ENCODE measurements around the gene CHRD.

Gene CHRD

GRCh38 chr3:184336547-184337398, 43.1 kb upstream of the CHRD start:
- Histone ChIP-seq H3K9ac (ENCODE audit: low read length) (peak overlapping the region; percentile 90), H2BK120ac (ENCODE audit: low read depth, low read length) (no peak overlapping the region), H2AK5ac (ENCODE audit: low read length, severe bottlenecking) (peak overlapping the region; percentile 42), H3K9me3 (ENCODE audit: control insufficient read depth, low read length) (no peaks in the 10 kb centered on the region), H2AFZ (ENCODE audit: low read depth, low read length) (no peak overlapping the region), H3K23ac (ENCODE audit: low read length in 2 of 2) (no peak overlapping the region), H3K4ac (ENCODE audit: low read depth in 1 of 2, low read length in 2 of 2) (peak overlapping the region; percentile 25 to 71), H4K91ac (ENCODE audit: low read length) (no peak overlapping the region), H3K36me3 (ENCODE audit: control insufficient read depth in 1 of 2, insufficient read depth in 2 of 2, low read depth in 1 of 2, low read length in 2 of 2) (peaks cover 43 to 44% of the 10 kb centered on the region in 2 experiments), H3K4me1 (ENCODE audit: control insufficient read depth, insufficient read depth, low read depth, low read length) (peaks cover 50% of the 10 kb centered on the region), H3K4me2 (ENCODE audit: low read length, poor library complexity, severe bottlenecking) (peak overlapping the region; percentile 72), H2BK12ac (ENCODE audit: low read length in 2 of 2) (peak overlapping the region; percentile 31 to 76), H3K27me3 (ENCODE audit: control insufficient read depth in 1 of 2, insufficient read depth in 1 of 2, low read length in 2 of 2) (no peaks in the 10 kb centered on the region), H2BK5ac (ENCODE audit: low read depth, low read length, poor library complexity, severe bottlenecking) (no peak overlapping the region), H2BK15ac (ENCODE audit: low read depth, poor library complexity, severe bottlenecking) (no peak overlapping the region), H3K4me3 (ENCODE audit: insufficient read depth in 1 of 2, low read depth in 1 of 2, low read length in 2 of 2) (peak overlapping the region; percentile 71 to 86), H3K18ac (ENCODE audit: low read depth in 1 of 2, low read length in 2 of 2) (peak overlapping the region in 1 of 2 experiments; percentile 96), H3K27ac (ENCODE audit: low read length, poor library complexity, severe bottlenecking) (peak overlapping the region; percentile 49), H3K79me1 (replicated peaks; ENCODE audit: low read length, poor library complexity, severe bottlenecking) (peaks cover 29% of the 10 kb centered on the region), H3K14ac (ENCODE audit: low read length in 2 of 2) (peak overlapping the region in 1 of 2 experiments; percentile 92), H4K8ac (ENCODE audit: low read length) (peak overlapping the region; percentile 57)
- DNase-seq: peak; percentile 68
- 52% methylated on average over 17 of the region's 17 CpGs for WGBS

DNA sequence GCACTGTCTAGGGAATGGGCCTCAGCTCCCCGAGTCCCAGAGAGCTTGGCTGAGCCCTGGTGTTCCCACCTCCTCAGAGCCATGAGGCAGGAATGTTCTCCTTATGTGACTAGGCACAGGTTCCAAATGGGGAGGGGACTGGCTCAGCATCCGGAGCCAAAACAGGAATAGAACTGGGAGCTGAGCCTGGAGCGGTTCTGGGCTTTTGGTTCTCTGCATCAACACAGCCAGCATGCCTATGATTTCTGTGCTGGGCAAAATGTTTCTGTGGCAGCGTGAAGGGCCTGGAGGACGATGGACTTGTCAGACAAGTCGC, 42.5 kb upstream of the CHRD start, which contains the start of gene FAM131A:
TSS of gene FAM131A (plus strand) at position 202 of the 316 bp plus-strand sequence. CDS start at position 233, 31 bp downstream.
- Histone ChIP-seq H2BK5ac (ENCODE audit: low read depth, low read length, poor library complexity, severe bottlenecking) (no peak within 1 kb of the TSS), H3K18ac (ENCODE audit: low read depth in 1 of 2, low read length in 2 of 2) (peak within 1 kb of the TSS; percentile 25 to 96), H4K8ac (ENCODE audit: low read length) (peak within 1 kb of the TSS; percentile 57), H3K9me3 (ENCODE audit: control insufficient read depth, low read length) (no peaks in the 10 kb centered on the region), H3K36me3 (ENCODE audit: control insufficient read depth in 1 of 2, insufficient read depth in 2 of 2, low read depth in 1 of 2, low read length in 2 of 2) (peaks cover 42% of the 10 kb centered on the region in 2 experiments), H2AK5ac (ENCODE audit: low read length, severe bottlenecking) (peak within 1 kb of the TSS; percentile 45), H2AFZ (ENCODE audit: low read depth, low read length) (no peak within 1 kb of the TSS), H3K27ac (ENCODE audit: low read length, poor library complexity, severe bottlenecking) (peak within 1 kb of the TSS; percentile 49), H3K79me1 (replicated peaks; ENCODE audit: low read length, poor library complexity, severe bottlenecking) (peaks cover 30% of the 10 kb centered on the region), H2BK120ac (ENCODE audit: low read depth, low read length) (no peak within 1 kb of the TSS), H2BK15ac (ENCODE audit: low read depth, poor library complexity, severe bottlenecking) (no peak within 1 kb of the TSS), H3K4ac (ENCODE audit: low read depth in 1 of 2, low read length in 2 of 2) (peak within 1 kb of the TSS; percentile 42 to 71), H3K4me2 (ENCODE audit: low read length, poor library complexity, severe bottlenecking) (peak within 1 kb of the TSS; percentile 72), H3K14ac (ENCODE audit: low read length in 2 of 2) (peak within 1 kb of the TSS in 1 of 2 experiments; percentile 92), H3K9ac (ENCODE audit: low read length) (peak within 1 kb of the TSS; percentile 90), H4K91ac (ENCODE audit: low read length) (no peak within 1 kb of the TSS), H3K4me1 (ENCODE audit: control insufficient read depth, insufficient read depth, low read depth, low read length) (peaks cover 46% of the 10 kb centered on the region), H3K23ac (ENCODE audit: low read length in 2 of 2) (no peak within 1 kb of the TSS), H3K27me3 (ENCODE audit: control insufficient read depth in 1 of 2, insufficient read depth in 1 of 2, low read length in 2 of 2) (no peaks in the 10 kb centered on the region), H2BK12ac (ENCODE audit: low read length in 2 of 2) (peak within 1 kb of the TSS; percentile 31 to 76), H3K4me3 (ENCODE audit: insufficient read depth in 1 of 2, low read depth in 1 of 2, low read length in 2 of 2) (peak within 1 kb of the TSS; percentile 71 to 86)
- WGBS: 97% methylated on average over 6 of the region's 6 CpGs
- no peak for DNase-seq

GRCh38 chr3:184337981-184338380, 41.9 kb upstream of the CHRD start:
- Histone ChIP-seq H2BK12ac (ENCODE audit: low read length in 2 of 2) (no peak overlapping the region), H3K27me3 (ENCODE audit: control insufficient read depth in 1 of 2, insufficient read depth in 1 of 2, low read length in 2 of 2) (no peaks in the 10 kb centered on the region), H3K4ac (ENCODE audit: low read depth in 1 of 2, low read length in 2 of 2) (no peak overlapping the region), H3K4me1 (ENCODE audit: control insufficient read depth, insufficient read depth, low read depth, low read length) (peaks cover 48% of the 10 kb centered on the region), H3K18ac (ENCODE audit: low read depth in 1 of 2, low read length in 2 of 2) (peak overlapping the region in 1 of 2 experiments; percentile 46), H3K4me2 (ENCODE audit: low read length, poor library complexity, severe bottlenecking) (no peak overlapping the region), H3K14ac (ENCODE audit: low read length in 2 of 2) (no peak overlapping the region), H3K9ac (ENCODE audit: low read length) (peak overlapping the region; percentile 90), H4K8ac (ENCODE audit: low read length) (no peak overlapping the region), H3K23ac (ENCODE audit: low read length in 2 of 2) (no peak overlapping the region), H3K27ac (ENCODE audit: low read length, poor library complexity, severe bottlenecking) (no peak overlapping the region), H2BK5ac (ENCODE audit: low read depth, low read length, poor library complexity, severe bottlenecking) (no peak overlapping the region), H3K79me1 (replicated peaks; ENCODE audit: low read length, poor library complexity, severe bottlenecking) (peaks cover 30% of the 10 kb centered on the region), H2BK15ac (ENCODE audit: low read depth, poor library complexity, severe bottlenecking) (no peak overlapping the region), H3K9me3 (ENCODE audit: control insufficient read depth, low read length) (no peaks in the 10 kb centered on the region), H2AFZ (ENCODE audit: low read depth, low read length) (no peak overlapping the region), H3K36me3 (ENCODE audit: control insufficient read depth in 1 of 2, insufficient read depth in 2 of 2, low read depth in 1 of 2, low read length in 2 of 2) (peaks cover 42% of the 10 kb centered on the region in 2 experiments), H2AK5ac (ENCODE audit: low read length, severe bottlenecking) (peak overlapping the region; percentile 45), H2BK120ac (ENCODE audit: low read depth, low read length) (no peak overlapping the region), H4K91ac (ENCODE audit: low read length) (no peak overlapping the region), H3K4me3 (ENCODE audit: insufficient read depth in 1 of 2, low read depth in 1 of 2, low read length in 2 of 2) (peak overlapping the region in 1 of 2 experiments; percentile 86)
- no peak for DNase-seq
- WGBS: 86% methylated on average over 6 of the region's 7 CpGs

- Histone ChIP-seq H2BK12ac (ENCODE audit: low read length in 2 of 2) (no peak overlapping the region), H2AK5ac (ENCODE audit: low read length, severe bottlenecking) (peak overlapping the region; percentile 45), H3K36me3 (ENCODE audit: control insufficient read depth in 1 of 2, insufficient read depth in 2 of 2, low read depth in 1 of 2, low read length in 2 of 2) (peaks cover 42% of the 10 kb centered on the region in 2 experiments)
These were observed 41.3 kb upstream of the CHRD start for GRCh38 chr3:184338511-184338945.

More at GRCh38 chr3:184338511-184338945, 41.3 kb upstream of the CHRD start:
- Histone ChIP-seq H3K79me1 (replicated peaks; ENCODE audit: low read length, poor library complexity, severe bottlenecking) (peaks cover 27% of the 10 kb centered on the region), H4K8ac (ENCODE audit: low read length) (peak overlapping the region; percentile 13), H3K9ac (ENCODE audit: low read length) (peak overlapping the region; percentile 90), H3K4me3 (ENCODE audit: insufficient read depth in 1 of 2, low read depth in 1 of 2, low read length in 2 of 2) (peak overlapping the region in 1 of 2 experiments; percentile 86), H3K4ac (ENCODE audit: low read depth in 1 of 2, low read length in 2 of 2) (peak overlapping the region in 1 of 2 experiments; percentile 42), H2BK15ac (ENCODE audit: low read depth, poor library complexity, severe bottlenecking) (no peak overlapping the region), H3K27me3 (ENCODE audit: control insufficient read depth in 1 of 2, insufficient read depth in 1 of 2, low read length in 2 of 2) (no peaks in the 10 kb centered on the region), H3K9me3 (ENCODE audit: control insufficient read depth, low read length) (no peaks in the 10 kb centered on the region), H3K27ac (ENCODE audit: low read length, poor library complexity, severe bottlenecking) (no peak overlapping the region), H3K18ac (ENCODE audit: low read depth in 1 of 2, low read length in 2 of 2) (peak overlapping the region; percentile 25 to 46), H3K4me2 (ENCODE audit: low read length, poor library complexity, severe bottlenecking) (peak overlapping the region; percentile 25), H3K4me1 (ENCODE audit: control insufficient read depth, insufficient read depth, low read depth, low read length) (peaks cover 49% of the 10 kb centered on the region), H2AFZ (ENCODE audit: low read depth, low read length) (no peak overlapping the region), H2BK120ac (ENCODE audit: low read depth, low read length) (no peak overlapping the region), H3K23ac (ENCODE audit: low read length in 2 of 2) (no peak overlapping the region), H3K14ac (ENCODE audit: low read length in 2 of 2) (no peak overlapping the region), H4K91ac (ENCODE audit: low read length) (peak overlapping the region; percentile 22), H2BK5ac (ENCODE audit: low read depth, low read length, poor library complexity, severe bottlenecking) (no peak overlapping the region)
- peak; percentile 68 for DNase-seq
- whole genome bisulfite sequencing: 32% methylated on average over 37 of the region's 37 CpGs

All from mesenchymal stem cell (in vitro differentiated cells and primary cell).